Left lobe of liver (tissue), 2 donors: Measurements from ENCODE around the gene TMEM94. TPM values are rescaled to one million over a fixed set of nuclear protein-coding genes. Genes with fewer than 3 reads are reported as not detected.

Experiments
- ATAC-seq: fragments of 200-7000 bp; cut with Tn5 transposase; one replicate; pipeline ENCODE4 v1.9.1; 2020; ENCODE audit warnings: mild to moderate bottlenecking, moderate library complexity
- DNase-seq: peaks from one replicate; pipeline ENCODE4 v3.0.0-alpha.2; 2020; ENCODE audit warnings: low spot score
- total RNA-seq: library from RNA; stranded (reverse); gene quantifications from one replicate; pipeline ENCODE4 v1.2.1, GENCODE V29; 2021
- donor health status: DM: no; HTN: no; CAD: no; lungs with moderate emphysema.
- donor health status: DM: no; HTN: yes; CAD: no.

The TMEM94 gene
- total RNA-seq, 1 donor from 2014 or later, result 43.5 TPM

DNA sequence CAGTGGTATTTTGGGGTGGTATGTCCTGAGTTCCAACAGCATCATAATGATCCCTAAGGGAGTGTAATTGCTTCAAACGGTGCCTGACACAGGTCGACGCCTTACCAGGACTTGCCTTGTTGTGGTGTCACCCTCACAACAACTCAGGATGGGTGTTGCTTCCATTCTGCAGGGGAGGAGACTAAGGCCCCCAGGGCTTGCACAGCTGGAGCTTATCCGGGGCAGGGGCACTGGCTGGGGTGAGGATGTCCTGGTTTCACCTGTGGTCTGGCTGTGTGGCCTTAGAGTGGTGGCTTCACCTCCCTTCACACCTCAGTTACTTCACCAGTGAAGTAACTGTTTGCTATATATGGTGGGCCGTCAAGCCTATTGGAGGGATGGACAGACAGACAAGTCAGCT is 92.4 kb downstream of the TMEM94 start:
- ATAC-seq, result no peak
- no peak for DNase-seq

Other genes starting within 250 kb of the TMEM94 start
- gene GGA3, start 195.0 kb upstream of the TMEM94 start, total RNA-seq, result 17.9 TPM
- 36.1 TPM for gene MRPS7, start 194.8 kb upstream of the TMEM94 start, total RNA-seq
- gene MIF4GD, start 185.4 kb upstream of the TMEM94 start, total RNA-seq, result 7.7 TPM
- gene SLC25A19, start 167.2 kb upstream of the TMEM94 start, total RNA-seq, result 3.6 TPM
- gene GRB2, start 51.0 kb upstream of the TMEM94 start, total RNA-seq, result 45.8 TPM
- gene CASKIN2, start 58.9 kb downstream of the TMEM94 start, total RNA-seq, result 26.4 TPM
- 15.9 TPM for gene TSEN54, start 59.9 kb downstream of the TMEM94 start, total RNA-seq
- gene LLGL2, start 69.1 kb downstream of the TMEM94 start, total RNA-seq, result 90.6 TPM
- gene MYO15B, start 131.2 kb downstream of the TMEM94 start, total RNA-seq, result 34.2 TPM
- 0.13 TPM for gene SMIM5, start 176.8 kb downstream of the TMEM94 start, total RNA-seq
- 26.0 TPM for gene RECQL5, start 210.5 kb downstream of the TMEM94 start, total RNA-seq
- gene SAP30BP, start 210.7 kb downstream of the TMEM94 start, total RNA-seq, result 31.6 TPM